Thymus (tissue), 11 donors: ENCODE measurements around the gene TARS2. TPM values are rescaled to one million over a fixed set of nuclear protein-coding genes. Genes with fewer than 3 reads are reported as not detected.

Source experiments
- DNase-seq, 9 donors: peaks; one replicate each; pipeline ENCODE4 v3.0.0-alpha.2; 2013; ENCODE audit warnings: low spot score in 9 of 9, low read depth in 6 of 9, missing footprints in 1 of 9
- H3K27ac ChIP-seq, 2 donors: one replicate each; pipeline ENCODE4 v1.5.1; 2013; ENCODE audit warnings: control low read depth in 1 of 2, low read depth in 1 of 2, low read length in 1 of 2, mild to moderate bottlenecking in 1 of 2, moderate library complexity in 1 of 2
- H3K27me3 ChIP-seq, 2 donors: one replicate each; pipeline ENCODE4 v1.5.1; 2013; ENCODE audit warnings: low read length in 1 of 2; ENCODE audit not compliant: control insufficient read depth in 2 of 2, insufficient read depth in 1 of 2
- H3K36me3 ChIP-seq, 2 donors: one replicate each; pipeline ENCODE4 v1.5.1; 2013; ENCODE audit warnings: low read length in 1 of 2, mild to moderate bottlenecking in 1 of 2, moderate library complexity in 1 of 2; ENCODE audit not compliant: control insufficient read depth in 2 of 2, insufficient read depth in 2 of 2
- H3K4me1 ChIP-seq, 2 donors: one replicate each; pipeline ENCODE4 v1.5.1; 2013; ENCODE audit warnings: low read length in 2 of 2; ENCODE audit not compliant: control insufficient read depth in 2 of 2, insufficient read depth in 2 of 2
- H3K4me3 ChIP-seq, 2 donors: one replicate each; pipeline ENCODE4 v1.5.1; 2013; ENCODE audit warnings: low read length in 2 of 2, control low read depth in 1 of 2, mild to moderate bottlenecking in 1 of 2
- H3K9me3 ChIP-seq, 2 donors: one replicate each; pipeline ENCODE4 v1.5.1; 2013; ENCODE audit warnings: low read length in 1 of 2, mild to moderate bottlenecking in 1 of 2; ENCODE audit not compliant: control insufficient read depth in 2 of 2, insufficient read depth in 1 of 2
- WGBS: extraction: QIAGEN DNeasy Blood & Tissue Kit; methylation state at CpG from one replicate; pipeline ENCODE4 v1.1.7; 2013; 5-methylcytosine and 5-hydroxymethylcytosine counted together
- polyA plus RNA-seq: library from polyadenylated mRNA; stranded (reverse); fragments of 200-250 nt; gene quantifications from one replicate; pipeline ENCODE4 v1.2.3, GENCODE V29; 2013
- total RNA-seq: library from RNA; stranded (reverse); fragments of 120-200 nt; gene quantifications from one replicate; pipeline ENCODE4 v1.2.4, GENCODE V29; 2013
- donor health status: healthy.

TARS2 gene
- total and polyA plus RNA-seq, 2 donors: 12.6 to 17.5 TPM

DNA sequence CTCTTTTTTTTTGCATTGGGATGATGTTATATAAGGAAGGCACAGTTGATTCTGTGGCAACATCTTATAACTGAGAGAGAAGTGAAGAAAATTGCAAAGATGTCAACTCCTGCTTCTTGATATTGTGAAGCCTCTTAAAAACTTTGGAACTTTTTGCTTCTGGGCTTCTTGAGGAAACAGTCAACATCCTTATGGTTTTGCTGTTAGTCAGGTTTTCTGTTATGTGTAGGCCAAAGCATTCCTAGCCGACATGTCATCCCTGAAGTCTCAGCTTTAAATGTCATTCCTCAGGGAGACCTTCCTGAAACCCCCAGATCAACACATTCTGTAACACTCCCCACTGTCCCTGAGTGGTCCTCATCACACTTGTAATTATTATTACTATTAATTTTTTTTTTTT is 41.0 kb downstream of the TARS2 start:
- Histone ChIP-seq H3K27me3 (no peaks in the 10 kb centered on the region), H3K36me3 (no peaks in the 10 kb centered on the region), H3K4me3 (no peak overlapping the region), H3K27ac (no peak overlapping the region), H3K4me1 (no peaks in the 10 kb centered on the region), H3K9me3 (no peaks in the 10 kb centered on the region)
- no peak for DNase-seq
- 98% methylated on average over 1 of the region's 1 CpG for WGBS

DNA sequence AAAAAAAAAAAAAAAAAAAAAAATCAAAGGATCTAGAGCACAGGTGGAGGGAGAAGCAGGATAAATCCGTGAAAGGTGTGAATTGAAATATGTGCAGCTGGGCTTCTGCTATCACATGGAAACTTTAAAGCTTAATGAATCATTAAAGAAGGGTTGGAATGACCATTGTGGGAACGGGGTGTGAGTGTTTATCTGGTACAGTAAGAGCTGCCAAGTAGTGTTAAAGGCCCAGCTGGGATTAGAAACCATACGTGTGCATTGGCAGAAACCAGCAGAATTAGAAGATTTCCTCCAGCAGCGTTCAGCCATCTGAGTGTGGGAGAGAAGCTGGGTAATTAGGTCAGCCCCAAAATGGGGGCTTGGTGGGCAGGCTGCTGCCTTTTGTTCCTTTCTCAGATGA is 41.8 kb downstream of the TARS2 start:
- Histone ChIP-seq H3K27ac (no peak overlapping the region), H3K4me3 (no peak overlapping the region), H3K36me3 (no peaks in the 10 kb centered on the region), H3K4me1 (no peaks in the 10 kb centered on the region), H3K27me3 (no peaks in the 10 kb centered on the region), H3K9me3 (no peaks in the 10 kb centered on the region)
- DNase-seq: no peak
- WGBS: 91% methylated on average over 4 of the region's 4 CpGs

- H3K9me3 ChIP-seq: no peaks in the 10 kb centered on the region
- no peak overlapping the region for H3K4me3 ChIP-seq
- no peak overlapping the region for H3K27ac ChIP-seq
- H3K4me1 ChIP-seq: no peaks in the 10 kb centered on the region
- no peak for DNase-seq
- no peaks in the 10 kb centered on the region for H3K27me3 ChIP-seq
- 98% methylated on average over 14 of the region's 14 CpGs for WGBS
- no peaks in the 10 kb centered on the region for H3K36me3 ChIP-seq
These were observed 43.4 kb downstream of the TARS2 start for GRCh38 chr1:150530491-150531159.

DNA sequence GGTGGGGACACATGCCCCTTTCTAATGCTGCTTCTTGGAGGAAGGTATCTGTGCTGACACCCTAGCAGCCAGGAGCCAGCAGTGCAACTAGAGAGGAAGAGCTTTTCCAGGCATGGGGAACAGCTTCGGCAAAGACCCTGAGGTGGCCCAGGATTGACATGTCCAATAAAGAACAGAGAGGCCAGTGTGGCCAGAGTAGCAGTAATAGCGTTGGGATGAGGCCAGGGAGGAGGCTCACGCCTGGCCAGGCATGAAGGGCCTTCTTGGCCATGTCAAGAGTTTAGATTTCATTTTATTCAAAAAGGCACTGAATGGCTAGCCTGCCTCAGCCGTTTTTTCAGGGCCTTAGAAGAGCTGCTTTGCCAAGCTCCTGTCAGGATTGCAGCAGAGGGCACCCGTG is 45.6 kb downstream of the TARS2 start:
- WGBS: 81% methylated on average over 5 of the region's 5 CpGs
- Histone ChIP-seq H3K4me1 (no peaks in the 10 kb centered on the region), H3K27ac (no peak overlapping the region), H3K9me3 (no peaks in the 10 kb centered on the region), H3K27me3 (no peaks in the 10 kb centered on the region), H3K36me3 (no peaks in the 10 kb centered on the region), H3K4me3 (no peak overlapping the region)
- DNase-seq: no peak

GRCh38 chr1:150534002-150534401 is 46.8 kb downstream of the TARS2 start:
- no peaks in the 10 kb centered on the region for H3K36me3 ChIP-seq
- no peaks in the 10 kb centered on the region for H3K27me3 ChIP-seq
- no peak overlapping the region for H3K27ac ChIP-seq
- no peak overlapping the region for H3K4me3 ChIP-seq
- no peaks in the 10 kb centered on the region for H3K9me3 ChIP-seq
- no peaks in the 10 kb centered on the region for H3K4me1 ChIP-seq
- WGBS: 97% methylated on average over 6 of the region's 6 CpGs
- DNase-seq: no peak

DNA sequence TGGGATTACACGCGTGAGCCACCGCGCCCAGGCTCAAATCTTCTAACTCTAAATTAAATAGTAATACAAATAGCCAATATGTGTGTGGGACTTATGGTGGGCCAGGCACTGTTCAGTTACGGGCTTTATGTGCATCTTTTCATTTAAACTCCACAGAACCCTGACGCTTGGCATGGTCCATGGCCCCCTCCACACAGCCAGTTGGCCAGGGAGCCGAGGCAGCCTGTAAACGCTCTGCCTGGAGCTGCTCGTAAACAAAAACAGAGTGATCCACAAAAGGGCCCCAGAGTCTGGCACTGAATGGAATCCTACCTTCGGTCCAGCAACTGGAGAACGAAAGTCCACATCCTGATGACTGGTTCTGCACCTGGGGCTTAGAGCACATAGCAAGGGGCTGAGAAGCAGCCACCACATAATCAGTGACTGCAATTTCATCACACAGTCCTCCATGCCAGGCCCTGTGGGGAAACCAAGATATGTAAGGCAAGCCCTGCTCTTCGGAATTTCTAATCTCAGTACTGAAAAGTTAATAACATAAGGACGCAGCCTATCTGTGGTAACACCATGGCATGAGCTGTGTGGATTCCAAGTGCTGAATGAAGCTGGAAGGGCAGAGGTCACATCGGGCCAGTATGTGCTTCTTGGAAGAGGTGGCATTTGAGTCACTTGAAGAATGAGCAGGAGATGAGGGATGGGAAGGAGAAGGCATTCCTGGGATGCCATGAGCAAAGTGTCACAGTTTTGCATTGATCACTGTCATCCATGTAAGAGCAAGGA is 48.5 kb downstream of the TARS2 start:
- no peak overlapping the region for H3K27ac ChIP-seq
- DNase-seq: no peak
- H3K36me3 ChIP-seq: no peaks in the 10 kb centered on the region
- H3K9me3 ChIP-seq: no peaks in the 10 kb centered on the region
- no peak overlapping the region for H3K4me3 ChIP-seq
- WGBS: 97% methylated on average over 14 of the region's 14 CpGs
- no peaks in the 10 kb centered on the region for H3K4me1 ChIP-seq
- no peaks in the 10 kb centered on the region for H3K27me3 ChIP-seq

GRCh38 chr1:150536836-150537731 is 49.9 kb downstream of the TARS2 start:
- WGBS: 96% methylated on average over 12 of the region's 12 CpGs
- no peak for DNase-seq
- no peaks in the 10 kb centered on the region for H3K27me3 ChIP-seq
- H3K9me3 ChIP-seq: no peaks in the 10 kb centered on the region
- no peak overlapping the region for H3K4me3 ChIP-seq
- no peak overlapping the region for H3K27ac ChIP-seq
- no peaks in the 10 kb centered on the region for H3K4me1 ChIP-seq
- no peaks in the 10 kb centered on the region for H3K36me3 ChIP-seq

GRCh38 chr1:150537732-150538684 is 50.8 kb downstream of the TARS2 start:
- 90% methylated on average over 17 of the region's 17 CpGs for WGBS
- Histone ChIP-seq H3K27me3 (no peaks in the 10 kb centered on the region), H3K27ac (no peak overlapping the region), H3K9me3 (no peaks in the 10 kb centered on the region), H3K4me1 (no peaks in the 10 kb centered on the region), H3K4me3 (no peak overlapping the region), H3K36me3 (no peaks in the 10 kb centered on the region)
- no peak for DNase-seq
